ENCODE measurements around the gene DCDC2C.

DNA sequence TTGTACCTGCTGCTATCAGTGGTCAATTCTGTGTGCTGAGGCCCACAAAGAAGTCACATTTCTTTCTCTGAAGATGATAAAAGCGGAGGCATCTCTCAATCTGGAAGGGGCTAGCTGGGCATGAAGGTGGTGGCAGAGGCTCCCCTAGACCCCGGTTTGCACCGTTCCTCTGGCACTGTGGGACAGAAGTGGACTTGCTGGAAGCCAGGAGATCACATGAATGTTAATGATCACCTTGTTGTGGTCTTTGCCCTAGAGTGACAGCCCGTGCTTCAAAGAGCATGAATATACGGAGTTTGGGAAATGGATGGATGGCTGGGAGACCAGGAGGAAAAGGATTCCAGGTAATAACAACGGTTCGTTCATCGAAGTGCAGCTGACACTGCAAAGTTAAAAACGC lies 25.2 kb upstream of the DCDC2C start:
- TF ChIP-seq CTCF (IDR thresholded peaks at IDR 0.05) (no peak), POLR2AphosphoS5 (IDR thresholded peaks at IDR 0.05) (no peak), POLR2A (IDR thresholded peaks at IDR 0.05) (no peak)
